NCI-H187 (cell line): ENCODE measurements around the gene STEAP1B.

ENCODE experiments used
- DNase-seq, 2 experiments: peaks; one replicate each; lab custom pipeline; 2025; lab: John Stamatoyannopoulos, UW

The STEAP1B gene

DNA sequence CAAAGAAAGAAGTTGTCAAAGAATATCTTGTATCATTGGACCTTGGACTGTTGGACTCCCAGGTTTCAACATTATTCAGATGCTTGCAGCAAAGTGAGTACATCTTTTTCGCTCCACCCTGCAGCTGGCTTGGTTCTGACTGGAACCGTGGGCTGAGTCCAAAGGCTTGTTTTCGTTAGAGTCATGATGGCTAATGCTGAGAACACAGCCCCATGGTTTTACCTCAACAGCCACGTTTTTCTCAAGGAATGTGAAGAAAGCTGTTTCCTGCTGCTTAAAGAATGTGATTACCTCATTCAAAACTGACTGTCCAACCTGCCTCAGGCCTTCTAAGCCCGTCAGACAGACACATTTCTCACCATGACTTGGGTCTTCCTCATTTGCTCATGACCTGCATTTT lies 69.5 kb downstream of the STEAP1B start:
- no peak for DNase-seq

GRCh38 chr7:22429386-22429785 lies 70.6 kb downstream of the STEAP1B start:
- no peak for DNase-seq

DNA sequence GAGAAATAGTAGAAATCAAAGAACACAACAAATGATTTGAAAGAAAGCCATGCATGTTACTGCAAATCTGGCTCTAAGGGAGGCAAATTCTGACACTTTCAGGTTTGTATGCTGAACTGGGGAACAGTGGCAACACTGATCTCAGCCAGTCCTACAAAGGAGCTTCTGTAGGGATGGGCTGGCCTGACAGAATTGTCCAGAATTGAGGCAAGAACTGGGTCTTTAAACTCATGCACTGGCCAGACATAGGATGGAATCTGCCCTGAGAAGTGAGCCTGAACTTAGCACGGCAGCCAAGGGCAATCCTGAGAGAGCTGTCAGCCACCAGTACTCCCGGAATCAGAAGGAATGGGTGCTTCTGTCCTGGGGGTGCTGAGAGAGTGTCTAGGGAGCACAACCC lies 72.1 kb downstream of the STEAP1B start:
- DNase-seq, result no peak

DNA sequence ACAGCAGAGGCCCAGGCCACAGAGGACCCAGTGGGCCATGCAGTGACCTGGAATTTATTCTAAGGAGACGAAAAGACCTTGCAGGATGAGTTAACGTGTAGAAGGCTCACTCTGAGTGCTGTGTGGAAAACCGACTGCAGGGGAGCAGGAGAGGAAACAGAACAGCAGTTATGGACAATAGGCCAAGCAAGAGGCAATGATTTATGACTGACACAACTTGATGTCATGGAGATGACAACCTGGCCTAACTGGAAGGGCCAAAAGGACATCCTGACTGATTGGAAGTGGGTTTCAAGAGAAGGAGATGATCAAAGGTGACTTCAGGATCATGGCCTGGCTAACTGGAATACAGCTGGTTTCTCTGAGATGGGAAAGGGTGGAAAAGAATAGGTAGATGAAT lies 72.9 kb downstream of the STEAP1B start:
- DNase-seq, result no peak

DNA sequence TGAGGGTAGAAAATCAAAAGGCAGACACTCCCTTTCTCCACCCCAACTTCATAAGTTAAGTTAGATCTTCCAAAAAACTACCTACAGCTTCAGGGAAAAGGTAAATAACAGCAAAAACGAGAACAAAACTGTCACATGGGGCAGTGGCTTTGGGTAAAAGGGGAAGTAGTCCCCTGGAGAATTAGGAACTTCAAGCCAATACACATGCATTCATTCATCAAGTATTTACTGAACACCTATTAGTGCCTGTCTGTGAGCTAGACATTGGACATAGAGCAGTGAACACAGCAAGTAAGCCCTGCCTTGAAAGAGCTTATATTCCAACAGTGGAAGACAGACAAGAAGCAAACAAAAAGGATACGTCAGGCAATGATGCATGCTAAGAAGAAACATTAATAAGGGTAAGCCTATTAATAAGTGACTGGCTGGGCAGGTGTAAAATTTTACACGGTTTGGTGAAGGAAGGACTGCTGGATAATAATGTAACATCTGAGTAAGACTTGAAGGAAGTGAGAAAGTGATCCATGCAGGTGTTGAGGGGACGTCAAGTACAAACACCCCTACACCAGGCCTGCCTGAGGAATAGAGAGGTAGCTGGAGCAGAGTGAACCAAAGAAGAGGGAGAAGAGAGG lies 73.4 kb downstream of the STEAP1B start:
- no peak for DNase-seq

GRCh38 chr7:22425361-22425760 lies 74.6 kb downstream of the STEAP1B start:
- DNase-seq, result no peak

GRCh38 chr7:22422831-22423615 lies 77.0 kb downstream of the STEAP1B start:
- no peak for DNase-seq

GRCh38 chr7:22420973-22421635 lies 78.9 kb downstream of the STEAP1B start:
- no peak for DNase-seq

GRCh38 chr7:22420008-22420407 lies 80.0 kb downstream of the STEAP1B start:
- DNase-seq, result no peak

- no peak for DNase-seq
Measured at GRCh38 chr7:22419488-22419887, 80.5 kb downstream of the STEAP1B start.

DNA sequence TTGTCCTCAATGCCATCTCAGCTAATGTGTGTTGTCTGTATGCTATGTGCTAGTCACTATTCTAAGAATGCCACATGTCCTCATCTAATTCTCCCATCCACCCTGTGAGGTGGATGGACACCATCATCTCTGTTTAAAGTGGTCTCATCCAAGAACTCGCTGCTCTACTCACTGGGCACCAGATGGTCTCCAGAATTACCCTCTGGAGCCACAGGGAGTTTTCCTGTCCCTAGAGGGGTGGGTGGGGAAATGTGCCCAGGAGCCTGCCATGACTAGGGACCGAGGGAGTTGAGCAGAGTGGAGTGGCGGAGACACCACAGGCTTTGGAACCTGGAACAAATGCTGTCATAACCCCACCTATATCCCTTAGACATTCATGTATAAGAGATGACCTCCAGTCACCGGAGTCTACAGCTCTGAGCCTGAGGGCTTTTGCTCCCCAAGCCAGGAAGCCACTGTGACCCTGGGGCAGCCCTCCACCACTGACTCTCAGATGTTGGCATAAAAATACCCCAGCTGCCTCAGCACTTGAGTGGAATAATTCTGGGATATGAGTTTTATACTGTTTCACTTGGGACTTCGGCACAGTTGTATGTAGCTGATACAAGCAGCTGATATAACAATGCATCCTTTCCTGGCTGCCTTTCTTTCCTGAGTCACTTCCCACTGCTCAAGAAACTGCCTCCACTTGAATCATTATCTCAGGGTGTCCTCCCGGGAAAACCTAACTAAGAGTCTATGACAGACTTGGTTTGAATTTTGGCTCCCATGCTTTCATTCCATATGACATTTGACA lies 81.5 kb downstream of the STEAP1B start:
- DNase-seq, result no peak

DNA sequence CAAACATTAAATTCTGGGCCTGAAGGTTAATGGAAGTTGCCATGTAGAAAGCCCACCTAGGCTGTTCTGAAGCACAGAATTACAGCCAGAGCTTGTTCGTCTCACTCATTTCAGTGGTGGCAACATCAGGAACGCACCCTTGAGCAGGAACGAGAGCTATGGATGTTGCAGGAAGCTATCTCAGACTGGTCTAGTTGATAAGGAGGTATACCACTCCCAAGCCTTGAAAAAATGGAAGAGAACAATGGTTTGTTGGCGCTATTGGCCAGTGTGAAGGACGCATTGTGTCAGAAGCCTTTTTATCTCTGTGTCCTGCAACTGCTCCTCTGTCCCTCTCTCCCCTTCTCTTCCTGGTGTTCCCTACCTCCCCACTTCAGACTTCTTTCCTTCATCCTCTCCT lies 82.1 kb downstream of the STEAP1B start:
- DNase-seq, result no peak

- peak; percentile 16 to 47 for DNase-seq
Measured at GRCh38 chr7:22417349-22417748, 82.6 kb downstream of the STEAP1B start.

DNA sequence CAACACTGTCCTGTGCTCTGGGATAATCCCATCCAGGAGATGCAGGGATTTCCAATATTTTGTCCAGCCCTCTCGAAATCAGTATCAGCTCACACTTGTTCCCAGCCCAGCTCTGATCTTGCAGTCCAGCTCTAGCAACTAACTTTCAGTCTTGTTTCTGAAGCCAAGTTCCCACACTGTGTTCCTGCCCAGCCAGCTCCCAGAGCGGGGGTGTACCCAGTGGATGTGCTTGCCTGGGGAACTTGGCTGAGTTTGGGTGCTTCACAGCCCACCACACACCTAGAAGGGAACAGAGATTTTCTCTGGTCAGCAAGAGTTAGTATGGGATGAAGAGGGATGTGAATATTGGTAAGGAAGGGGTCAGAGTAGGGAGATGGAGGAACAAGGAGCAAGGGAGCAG lies 85.6 kb downstream of the STEAP1B start:
- DNase-seq, result no peak

GRCh38 chr7:22413211-22413610 lies 86.8 kb downstream of the STEAP1B start:
- no peak for DNase-seq

DNA sequence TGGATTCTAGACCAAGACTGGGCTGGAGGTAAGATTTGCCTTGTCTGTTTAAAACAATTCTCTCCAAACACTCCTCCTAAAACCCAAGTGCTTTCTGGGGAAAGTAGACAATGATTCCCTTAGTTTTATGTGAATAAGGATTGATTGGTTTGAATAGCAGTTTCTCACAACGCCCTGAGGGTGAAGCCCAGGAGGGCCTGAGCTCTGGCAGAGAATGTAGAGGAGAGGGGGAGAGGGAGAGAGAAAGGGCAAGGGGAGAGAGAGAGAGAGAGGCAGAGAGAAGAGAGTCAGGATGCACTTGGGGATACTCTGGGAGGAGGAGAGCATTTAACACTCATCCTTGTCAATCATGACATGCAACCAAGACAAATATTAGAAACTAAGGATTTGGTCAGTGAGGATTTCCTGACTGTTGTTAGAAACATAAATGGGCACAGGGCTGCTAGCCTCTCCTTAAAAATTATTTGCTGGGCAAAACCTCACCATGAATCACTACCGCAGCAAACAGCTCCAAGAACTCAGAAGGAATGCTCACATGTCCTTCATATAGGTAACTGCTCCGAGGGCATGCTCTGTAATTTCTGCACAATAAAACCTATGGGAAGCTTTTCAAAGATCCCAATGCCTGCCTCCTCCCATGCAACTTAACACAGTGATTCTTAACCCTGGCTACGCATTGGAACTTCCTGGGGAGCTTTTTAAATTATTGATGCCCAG lies 87.9 kb downstream of the STEAP1B start:
- no peak for DNase-seq

DNA sequence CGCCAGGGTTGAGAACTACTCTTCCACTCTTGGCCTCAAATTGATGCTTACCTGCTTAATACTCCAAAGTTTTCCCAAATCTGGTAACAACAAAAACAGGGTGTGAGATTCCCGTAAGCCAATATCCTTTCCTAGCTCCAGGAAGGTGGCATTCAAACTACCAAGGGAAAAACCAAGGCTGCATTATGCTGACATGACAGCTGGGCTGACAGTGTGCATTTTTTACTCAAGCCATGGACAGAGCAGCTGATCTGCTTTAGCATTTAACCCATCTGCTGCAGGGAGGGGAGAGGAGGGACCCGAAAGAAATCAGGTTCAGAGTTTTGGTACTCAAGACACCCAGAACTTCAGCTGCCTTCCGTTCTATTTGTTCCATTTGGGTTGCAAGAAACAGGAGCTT lies 93.3 kb downstream of the STEAP1B start:
- no peak for DNase-seq

DNA sequence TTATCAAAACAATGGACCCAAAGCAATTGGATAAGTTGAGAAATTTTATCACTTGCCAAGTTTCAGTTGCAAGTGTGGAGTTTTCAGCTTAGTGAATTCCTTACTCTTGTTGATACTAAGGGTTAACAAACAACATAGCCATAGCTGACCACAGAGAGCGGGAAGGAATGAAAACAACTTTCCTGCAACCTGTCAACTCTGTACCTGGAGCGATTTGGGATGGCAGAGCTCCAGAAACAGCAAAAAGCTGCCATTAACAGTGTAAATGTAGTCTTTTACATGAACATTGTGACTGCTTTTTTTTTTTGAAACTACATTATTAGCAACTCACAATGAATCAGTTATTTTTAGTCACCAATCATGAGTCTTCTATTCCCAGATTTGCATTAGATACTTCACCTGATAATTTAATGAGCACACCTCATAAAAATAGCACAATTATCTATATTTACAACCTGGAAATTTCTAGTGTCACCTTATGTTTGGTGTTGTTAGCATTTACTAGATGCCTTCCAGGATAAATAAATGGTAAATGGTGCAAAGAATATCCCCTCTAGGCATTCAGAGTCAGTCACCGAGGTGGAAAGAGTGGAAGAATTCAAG lies 95.5 kb downstream of the STEAP1B start:
- no peak for DNase-seq

DNA sequence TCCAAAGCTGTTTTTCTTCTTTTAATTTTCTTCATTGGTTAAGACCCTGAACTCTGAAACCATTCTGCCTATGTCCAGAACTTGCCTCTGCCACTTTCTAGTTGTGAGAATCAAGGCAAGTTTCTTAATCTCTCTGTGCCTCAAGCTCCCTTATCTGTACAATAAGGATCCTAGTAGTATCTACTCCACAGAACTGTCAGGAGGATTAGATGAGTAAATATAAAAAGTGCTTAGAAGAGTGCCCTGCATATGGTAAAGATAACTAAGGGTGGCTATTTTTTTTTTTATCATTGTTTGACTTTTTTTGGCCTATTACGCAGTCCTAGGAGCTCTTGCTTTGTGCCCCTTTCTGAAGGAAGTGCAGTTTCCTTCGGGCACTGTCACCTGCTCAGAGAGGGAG lies 96.6 kb downstream of the STEAP1B start:
- DNase-seq, result no peak

DNA sequence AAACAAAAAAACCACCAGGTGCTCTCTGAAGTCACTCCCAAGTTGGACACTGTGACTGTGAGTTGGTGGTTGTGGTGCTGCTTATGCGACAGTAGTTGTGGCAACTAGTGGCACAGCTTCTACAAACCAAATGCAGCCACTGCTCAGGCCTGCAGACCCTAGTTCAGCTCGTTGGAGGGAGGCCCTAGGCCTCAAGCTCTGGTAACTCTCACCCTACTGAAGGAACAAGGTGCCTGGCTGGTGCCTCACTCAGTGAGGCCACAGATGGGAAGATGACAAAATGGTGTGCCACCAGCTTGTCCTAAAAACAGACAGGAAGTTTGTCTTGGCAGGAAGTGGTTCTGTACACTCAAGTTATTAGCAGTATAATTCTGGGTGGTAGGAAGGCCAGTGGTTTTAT lies 97.7 kb downstream of the STEAP1B start:
- no peak for DNase-seq

GRCh38 chr7:22400936-22401553 lies 98.9 kb downstream of the STEAP1B start:
- no peak for DNase-seq
